Measurements from ENCODE around the gene DPYD.

DNA sequence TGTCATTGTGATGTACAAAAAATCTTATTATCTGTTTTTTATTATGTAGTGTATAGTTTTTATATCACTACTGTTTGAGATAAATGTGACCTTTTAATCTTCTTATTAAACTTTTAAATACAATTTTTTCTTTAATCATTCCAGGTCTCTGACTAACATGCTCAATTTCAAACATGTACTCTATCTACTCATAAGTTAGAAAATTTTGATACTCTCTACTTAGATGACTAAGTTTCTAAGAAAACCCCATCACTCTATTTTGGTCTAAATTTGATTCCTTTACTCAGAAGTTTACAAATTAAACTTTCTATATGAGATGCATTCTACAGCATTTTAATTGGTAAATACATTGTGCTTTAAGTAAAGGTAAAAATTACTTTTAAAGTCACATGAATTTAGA is 655.2 kb downstream of the DPYD start:
- TF ChIP-seq, protein P1, sequence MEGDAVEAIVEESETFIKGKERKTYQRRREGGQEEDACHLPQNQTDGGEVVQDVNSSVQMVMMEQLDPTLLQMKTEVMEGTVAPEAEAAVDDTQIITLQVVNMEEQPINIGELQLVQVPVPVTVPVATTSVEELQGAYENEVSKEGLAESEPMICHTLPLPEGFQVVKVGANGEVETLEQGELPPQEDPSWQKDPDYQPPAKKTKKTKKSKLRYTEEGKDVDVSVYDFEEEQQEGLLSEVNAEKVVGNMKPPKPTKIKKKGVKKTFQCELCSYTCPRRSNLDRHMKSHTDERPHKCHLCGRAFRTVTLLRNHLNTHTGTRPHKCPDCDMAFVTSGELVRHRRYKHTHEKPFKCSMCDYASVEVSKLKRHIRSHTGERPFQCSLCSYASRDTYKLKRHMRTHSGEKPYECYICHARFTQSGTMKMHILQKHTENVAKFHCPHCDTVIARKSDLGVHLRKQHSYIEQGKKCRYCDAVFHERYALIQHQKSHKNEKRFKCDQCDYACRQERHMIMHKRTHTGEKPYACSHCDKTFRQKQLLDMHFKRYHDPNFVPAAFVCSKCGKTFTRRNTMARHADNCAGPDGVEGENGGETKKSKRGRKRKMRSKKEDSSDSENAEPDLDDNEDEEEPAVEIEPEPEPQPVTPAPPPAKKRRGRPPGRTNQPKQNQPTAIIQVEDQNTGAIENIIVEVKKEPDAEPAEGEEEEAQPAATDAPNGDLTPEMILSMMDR (IDR thresholded peaks at IDR 0.05), result no peak
- no peak for TF ChIP-seq ZFX (IDR thresholded peaks at IDR 0.05; ENCODE audit: borderline replicate concordance)
